Fibroblast of peridontal ligament (primary cell): ENCODE measurements around the gene EP300.
"Not testable (repeated sequence)": the region's sequence is repeated elsewhere in the genome, so short reads cannot be mapped to it uniquely, and the experiment has no call there.

Experiments used
- DNase-seq: peaks from one replicate; pipeline ENCODE4 v3.0.0-alpha.2; 2010; ENCODE audit errors: extremely low read depth

EP300 gene

GRCh38 chr22:41152902-41153301 lies 60.5 kb downstream of the EP300 start:
- DNase-seq, result no peak

- no peak for DNase-seq
Measured at GRCh38 chr22:41157083-41157482, 64.7 kb downstream of the EP300 start.

GRCh38 chr22:41169157-41169556 lies 76.8 kb downstream of the EP300 start:
- no peak for DNase-seq

DNA sequence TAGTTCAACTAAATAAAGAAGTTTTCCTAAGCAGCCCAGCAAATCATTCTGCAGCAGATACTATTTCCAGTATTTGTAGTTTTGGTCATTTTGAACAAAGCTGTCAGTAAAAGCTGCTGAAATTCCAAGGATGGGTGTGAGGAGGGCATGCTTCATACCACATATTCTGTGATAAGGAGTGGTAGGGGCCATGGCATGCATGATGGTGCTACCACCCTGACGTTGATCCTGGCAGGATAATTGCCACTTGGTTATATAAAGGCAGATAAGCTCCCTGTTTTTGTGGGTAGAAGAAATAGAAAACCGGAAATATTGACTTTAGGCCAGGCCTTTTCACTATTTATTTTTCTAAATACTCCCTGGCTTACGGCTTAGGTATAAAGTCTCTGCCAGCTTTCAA lies 79.6 kb downstream of the EP300 start:
- DNase-seq, result no peak

DNA sequence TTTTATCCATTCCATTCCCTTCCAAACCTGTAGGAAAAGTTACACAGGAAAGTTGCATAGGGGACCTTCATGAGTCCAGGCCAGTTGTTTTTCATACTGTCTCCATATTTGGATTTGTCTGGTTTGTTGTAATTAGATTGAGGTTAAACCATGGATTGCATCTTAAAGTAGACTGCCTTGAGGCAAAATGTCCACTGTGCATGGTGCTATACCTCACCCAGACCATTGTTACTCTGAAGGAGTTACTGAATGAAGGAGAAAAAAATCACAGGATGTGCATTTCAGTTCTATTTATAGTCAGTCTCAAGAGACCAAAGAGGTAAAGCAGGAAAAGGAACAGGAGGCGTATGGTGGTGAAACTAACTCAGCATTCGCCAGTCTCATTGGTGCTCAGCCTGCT lies 83.2 kb downstream of the EP300 start:
- no peak for DNase-seq

GRCh38 chr22:41177040-41177621 lies 84.7 kb downstream of the EP300 start:
- no peak for DNase-seq

DNA sequence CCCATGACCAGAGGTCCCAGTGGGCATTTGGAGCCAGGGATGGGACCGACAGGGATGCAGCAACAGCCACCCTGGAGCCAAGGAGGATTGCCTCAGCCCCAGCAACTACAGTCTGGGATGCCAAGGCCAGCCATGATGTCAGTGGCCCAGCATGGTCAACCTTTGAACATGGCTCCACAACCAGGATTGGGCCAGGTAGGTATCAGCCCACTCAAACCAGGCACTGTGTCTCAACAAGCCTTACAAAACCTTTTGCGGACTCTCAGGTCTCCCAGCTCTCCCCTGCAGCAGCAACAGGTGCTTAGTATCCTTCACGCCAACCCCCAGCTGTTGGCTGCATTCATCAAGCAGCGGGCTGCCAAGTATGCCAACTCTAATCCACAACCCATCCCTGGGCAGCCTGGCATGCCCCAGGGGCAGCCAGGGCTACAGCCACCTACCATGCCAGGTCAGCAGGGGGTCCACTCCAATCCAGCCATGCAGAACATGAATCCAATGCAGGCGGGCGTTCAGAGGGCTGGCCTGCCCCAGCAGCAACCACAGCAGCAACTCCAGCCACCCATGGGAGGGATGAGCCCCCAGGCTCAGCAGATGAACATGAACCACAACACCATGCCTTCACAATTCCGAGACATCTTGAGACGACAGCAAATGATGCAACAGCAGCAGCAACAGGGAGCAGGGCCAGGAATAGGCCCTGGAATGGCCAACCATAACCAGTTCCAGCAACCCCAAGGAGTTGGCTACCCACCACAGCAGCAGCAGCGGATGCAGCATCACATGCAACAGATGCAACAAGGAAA lies 85.4 kb downstream of the EP300 start:
- no peak for DNase-seq

GRCh38 chr22:41178425-41178975 lies 86.1 kb downstream of the EP300 start:
- DNase-seq, result no peak

GRCh38 chr22:41180362-41180761 lies 88.0 kb downstream of the EP300 start:
- not testable (repeated sequence) for DNase-seq

- no peak for DNase-seq
Measured at GRCh38 chr22:41180926-41181325, 88.5 kb downstream of the EP300 start.

GRCh38 chr22:41181349-41182241 lies 89.2 kb downstream of the EP300 start:
- peak; percentile 20 for DNase-seq

DNA sequence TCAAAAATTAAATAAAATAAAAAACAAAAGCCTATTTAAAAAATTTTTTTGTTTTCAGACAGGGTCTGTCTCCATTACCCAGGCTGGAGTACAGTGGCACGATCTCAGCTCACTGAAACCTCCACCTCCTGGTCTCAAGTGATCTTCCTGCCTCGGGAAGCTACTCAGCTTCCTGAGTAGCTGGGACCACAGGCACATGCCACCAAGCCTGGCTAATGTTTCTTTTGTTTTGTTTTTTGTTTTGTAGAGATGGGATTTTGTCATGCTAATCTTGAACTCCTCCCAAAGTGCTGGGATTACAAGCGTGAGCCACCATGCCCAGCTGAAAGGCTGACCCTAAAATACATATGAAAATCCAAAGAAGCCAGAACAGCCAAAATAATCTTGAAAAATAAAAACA lies 92.3 kb downstream of the EP300 start:
- DNase-seq, result no peak

- no peak for DNase-seq
Measured at GRCh38 chr22:41191467-41191866, 99.1 kb downstream of the EP300 start.

DNA sequence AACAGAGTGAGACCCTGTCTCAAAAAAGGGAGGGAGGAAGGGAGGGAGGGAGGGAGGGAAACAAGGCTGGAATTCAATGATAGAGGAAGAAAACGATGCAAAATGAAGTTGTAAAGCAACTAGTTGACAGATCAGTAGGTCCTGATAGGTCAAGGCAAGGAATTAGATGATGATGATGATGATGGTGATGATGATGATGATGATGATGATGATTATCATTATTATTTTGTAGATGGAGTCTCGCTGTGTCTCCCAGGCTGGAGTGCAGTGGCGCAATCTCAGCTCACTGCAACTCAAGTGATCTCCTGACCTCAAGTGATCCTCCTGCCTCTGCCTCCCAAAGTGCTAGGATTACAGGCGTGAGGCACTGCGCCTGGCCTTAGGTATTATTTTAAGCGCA lies 101.4 kb downstream of the EP300 start:
- DNase-seq, result no peak

DNA sequence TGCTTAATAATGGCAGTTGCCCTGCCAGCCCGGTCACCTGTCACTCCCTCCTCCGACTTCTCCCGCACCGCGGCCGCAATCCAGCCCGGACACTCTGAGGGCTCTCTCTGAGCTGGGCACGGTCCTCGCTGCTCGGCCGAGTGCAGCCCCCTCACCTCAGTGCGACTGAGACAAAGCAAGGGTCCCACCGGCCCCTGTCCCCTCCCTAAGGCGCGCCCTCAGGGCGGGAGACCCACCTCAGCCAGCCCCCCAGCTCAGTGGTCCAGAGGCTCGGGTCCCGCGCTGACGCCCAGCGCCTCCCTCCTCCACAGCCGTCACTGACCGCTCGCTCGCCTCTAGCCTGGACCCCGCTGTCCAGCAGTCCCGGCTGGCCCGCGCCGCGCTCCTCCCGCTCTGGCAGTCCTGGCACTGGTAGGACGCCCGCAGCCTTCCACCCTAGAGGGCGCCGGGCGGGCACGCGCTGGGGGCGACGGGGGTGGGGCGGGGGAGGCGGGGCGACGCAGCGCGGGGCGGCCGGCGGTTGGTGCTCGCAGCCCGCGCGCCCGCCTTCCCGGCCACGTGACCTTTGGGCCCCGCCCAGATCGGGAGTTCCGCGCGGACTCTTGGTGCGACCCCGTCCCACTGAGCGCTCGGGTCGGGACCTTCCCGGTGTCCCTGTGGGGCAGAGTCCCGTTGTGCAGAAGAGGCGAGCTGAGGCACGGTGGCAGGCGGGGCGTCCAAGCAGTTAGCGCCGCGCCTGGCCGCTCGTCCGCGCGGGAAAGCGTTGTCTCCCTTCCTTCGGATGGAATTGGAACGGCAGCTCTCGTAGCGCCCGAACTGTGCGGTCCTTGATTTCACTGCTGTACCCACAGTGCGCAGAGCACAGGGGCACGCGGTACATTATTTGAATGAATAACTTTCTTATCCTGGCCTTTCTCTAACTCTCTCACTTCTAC lies 104.9 kb downstream of the EP300 start:
- peak; percentile 35 for DNase-seq

GRCh38 chr22:41198027-41198580 lies 105.7 kb downstream of the EP300 start:
- no peak for DNase-seq

DNA sequence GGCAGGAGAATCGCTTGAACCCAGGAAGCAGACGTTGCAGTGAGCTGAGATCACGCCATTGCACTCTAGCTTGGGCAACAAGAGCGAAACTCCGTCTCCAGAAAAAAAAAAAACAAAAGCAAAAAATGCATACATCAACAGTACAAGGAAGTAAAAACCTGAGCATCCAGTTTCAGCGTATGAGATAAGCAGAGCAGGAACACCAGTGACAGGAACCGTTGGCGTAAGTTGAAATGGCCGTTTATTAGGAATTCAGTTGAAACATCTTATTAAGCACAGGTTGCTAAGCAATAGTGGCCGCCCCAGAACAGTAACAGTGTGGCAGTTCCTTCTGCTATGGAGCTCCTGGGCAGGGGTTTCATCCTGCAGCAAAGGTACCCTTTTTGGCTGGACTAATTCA lies 108.7 kb downstream of the EP300 start:
- no peak for DNase-seq

GRCh38 chr22:41203118-41203517 lies 110.7 kb downstream of the EP300 start:
- no peak for DNase-seq

DNA sequence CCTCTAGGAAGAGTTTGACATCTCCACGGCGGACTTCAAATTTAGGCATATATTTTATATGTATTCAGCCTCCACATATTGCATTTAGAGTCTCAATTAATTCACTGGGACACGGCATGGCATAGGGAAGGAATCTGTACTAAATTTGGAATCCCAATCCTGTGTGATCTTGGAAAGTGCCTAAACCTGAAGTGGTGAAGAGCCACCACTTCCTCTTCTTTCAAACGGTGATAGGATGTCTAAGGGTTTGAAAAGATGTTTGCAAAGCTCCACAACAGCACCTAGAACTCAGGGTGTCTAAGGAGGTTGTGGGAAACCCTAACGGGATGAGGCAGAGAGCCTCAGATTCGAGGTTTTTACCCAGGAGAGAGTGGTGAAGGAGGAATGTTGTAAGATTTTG lies 111.7 kb downstream of the EP300 start:
- no peak for DNase-seq

DNA sequence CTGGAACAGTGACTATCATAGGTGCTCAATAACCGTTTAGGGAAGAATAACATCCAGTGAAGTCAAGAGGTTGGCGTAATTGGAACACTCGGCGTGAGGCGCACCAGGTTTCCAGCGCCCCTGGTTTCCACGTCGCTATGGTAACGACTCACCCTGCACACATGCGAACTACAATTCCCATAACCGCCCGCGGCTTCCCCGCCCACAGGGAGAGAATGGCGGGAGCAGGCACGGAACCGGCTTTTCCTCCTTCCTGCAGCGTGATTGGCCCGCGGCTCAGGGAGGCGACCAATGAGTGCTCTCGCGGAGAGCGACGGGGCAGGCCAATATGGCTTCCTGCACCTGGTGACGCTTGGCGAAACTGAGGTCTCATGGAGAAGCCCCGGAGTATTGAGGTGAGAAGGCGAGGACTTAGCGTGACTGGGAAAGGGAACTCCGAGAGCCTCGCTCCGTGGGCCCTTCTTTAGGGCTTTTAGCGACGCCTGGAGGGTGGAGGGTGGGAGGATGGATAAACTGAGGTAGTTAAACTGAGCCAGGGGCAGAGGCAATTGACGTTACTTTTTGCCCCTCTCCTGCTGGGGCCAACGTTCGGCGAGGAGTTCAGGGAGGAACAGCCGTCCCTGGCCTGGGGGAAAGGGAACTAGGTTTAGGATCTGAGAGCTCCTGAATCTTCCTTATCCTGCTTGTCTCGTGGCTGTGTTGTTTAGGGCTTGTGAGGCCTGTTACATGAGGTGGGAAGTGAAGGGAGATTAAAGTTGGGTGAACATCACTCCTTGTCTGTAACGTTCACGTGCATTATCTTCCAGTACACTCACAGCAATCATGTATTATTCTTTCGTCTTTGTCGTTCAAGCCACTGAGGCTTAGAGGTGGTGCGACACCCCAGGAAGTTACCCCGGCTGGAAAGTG lies 112.9 kb downstream of the EP300 start, which contains the start of gene L3MBTL2:
Gene L3MBTL2, plus strand, starts transcription at position 321 of the 909 bp plus-strand sequence. Its CDS starts 51 bp downstream, at position 372.
- DNase-seq, result peak; percentile 90
